ENCODE measurements around the gene PCSK6.

The PCSK6 gene

GRCh38 chr15:101276501-101277037, 212.9 kb downstream of the PCSK6 start:
- DNase-seq (ENCODE audit: low read depth in 3 of 3), result no peak

- DNase-seq (ENCODE audit: low read depth in 3 of 3), result no peak
These were observed 214.5 kb downstream of the PCSK6 start for GRCh38 chr15:101275018-101275417.

GRCh38 chr15:101273534-101273933, 216.0 kb downstream of the PCSK6 start:
- no peak for DNase-seq (ENCODE audit: low read depth in 3 of 3)

GRCh38 chr15:101272584-101272983, 216.9 kb downstream of the PCSK6 start:
- DNase-seq (ENCODE audit: low read depth in 3 of 3), result no peak

GRCh38 chr15:101269479-101270223, 219.9 kb downstream of the PCSK6 start:
- no peak for DNase-seq (ENCODE audit: low read depth in 3 of 3)

- no peak for DNase-seq (ENCODE audit: low read depth in 3 of 3)
These were observed 222.0 kb downstream of the PCSK6 start for GRCh38 chr15:101267320-101268104.

GRCh38 chr15:101266787-101267186, 222.7 kb downstream of the PCSK6 start:
- no peak for DNase-seq (ENCODE audit: low read depth in 3 of 3)

GRCh38 chr15:101266034-101266433, 223.5 kb downstream of the PCSK6 start:
- DNase-seq (ENCODE audit: low read depth in 3 of 3), result no peak

- DNase-seq (ENCODE audit: low read depth in 3 of 3), result no peak
These were observed 224.4 kb downstream of the PCSK6 start for GRCh38 chr15:101264911-101265641.

GRCh38 chr15:101264011-101264410, 225.5 kb downstream of the PCSK6 start:
- no peak for DNase-seq (ENCODE audit: low read depth in 3 of 3)

GRCh38 chr15:101262551-101262950, 227.0 kb downstream of the PCSK6 start:
- no peak for DNase-seq (ENCODE audit: low read depth in 3 of 3)

- no peak for DNase-seq (ENCODE audit: low read depth in 3 of 3)
These were observed 231.0 kb downstream of the PCSK6 start for GRCh38 chr15:101258238-101259144.

GRCh38 chr15:101256757-101257156, 232.8 kb downstream of the PCSK6 start:
- no peak for DNase-seq (ENCODE audit: low read depth in 3 of 3)

- DNase-seq (ENCODE audit: low read depth in 3 of 3), result no peak
These were observed 233.8 kb downstream of the PCSK6 start for GRCh38 chr15:101255615-101256241.

- DNase-seq (ENCODE audit: low read depth in 3 of 3), result no peak
These were observed 234.5 kb downstream of the PCSK6 start for GRCh38 chr15:101255051-101255395.

- no peak for DNase-seq (ENCODE audit: low read depth in 3 of 3)
These were observed 235.1 kb downstream of the PCSK6 start for GRCh38 chr15:101254157-101255050.

Measured in stimulated activated CD4-positive, alpha-beta T cell treated with anti-CD3 and anti-CD28 coated beads, TNF-alpha, amount 100 ng/mL, for 48 hours (primary cell).